Lower leg skin (tissue), 3 donors: Measurements from ENCODE around the gene LITAFD.

Source experiments
- POLR2A ChIP-seq, 2 donors: fragments of 450-650 bp; IDR thresholded peaks; one replicate each; pipeline ENCODE4 v1.6.1; 2016 to 2017; ENCODE audit warnings: antibody characterized with exemption in 2 of 2, mild to moderate bottlenecking in 1 of 2, moderate library complexity in 1 of 2
- TF ChIP-seq, protein P1 (sequence below), 3 donors: fragments of 450-650 bp; IDR thresholded peaks; one replicate each; pipeline ENCODE4 v1.5.1; 2016; ENCODE audit warnings: antibody characterized with exemption in 3 of 3, mild to moderate bottlenecking in 3 of 3, moderate library complexity in 2 of 3

DNA sequence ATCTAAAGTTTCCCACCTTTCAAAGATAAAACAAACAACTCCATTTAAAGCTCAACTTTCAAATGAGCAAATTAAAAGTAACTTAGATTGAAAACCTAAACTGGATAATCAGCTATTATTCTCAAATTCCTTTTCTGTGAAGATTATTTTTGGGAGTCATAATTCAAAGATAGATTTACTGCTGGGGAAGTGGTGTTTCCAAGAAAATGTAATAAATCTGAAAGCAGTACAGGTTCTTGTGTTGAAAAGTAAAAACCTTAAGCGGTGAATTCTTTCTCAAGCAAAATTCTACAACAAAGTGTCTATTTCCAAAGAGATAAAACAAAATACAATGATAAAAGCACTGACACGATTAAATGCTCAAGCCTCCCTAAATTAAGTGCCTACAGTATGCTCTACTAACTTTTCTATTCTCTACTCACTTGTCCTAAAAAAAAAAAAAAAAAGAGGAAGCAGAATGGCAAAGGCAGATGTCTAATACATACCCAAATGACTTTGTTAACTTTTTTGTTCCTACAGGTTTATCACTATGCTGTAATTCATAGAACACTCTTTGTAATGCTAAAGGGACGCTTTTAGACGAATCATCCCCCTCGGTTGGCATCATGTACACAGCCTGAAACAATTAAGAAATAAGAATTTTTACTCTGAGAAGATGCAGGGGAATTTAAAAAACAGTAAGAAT is 34.5 kb downstream of the LITAFD start:
- TF ChIP-seq, protein P1, sequence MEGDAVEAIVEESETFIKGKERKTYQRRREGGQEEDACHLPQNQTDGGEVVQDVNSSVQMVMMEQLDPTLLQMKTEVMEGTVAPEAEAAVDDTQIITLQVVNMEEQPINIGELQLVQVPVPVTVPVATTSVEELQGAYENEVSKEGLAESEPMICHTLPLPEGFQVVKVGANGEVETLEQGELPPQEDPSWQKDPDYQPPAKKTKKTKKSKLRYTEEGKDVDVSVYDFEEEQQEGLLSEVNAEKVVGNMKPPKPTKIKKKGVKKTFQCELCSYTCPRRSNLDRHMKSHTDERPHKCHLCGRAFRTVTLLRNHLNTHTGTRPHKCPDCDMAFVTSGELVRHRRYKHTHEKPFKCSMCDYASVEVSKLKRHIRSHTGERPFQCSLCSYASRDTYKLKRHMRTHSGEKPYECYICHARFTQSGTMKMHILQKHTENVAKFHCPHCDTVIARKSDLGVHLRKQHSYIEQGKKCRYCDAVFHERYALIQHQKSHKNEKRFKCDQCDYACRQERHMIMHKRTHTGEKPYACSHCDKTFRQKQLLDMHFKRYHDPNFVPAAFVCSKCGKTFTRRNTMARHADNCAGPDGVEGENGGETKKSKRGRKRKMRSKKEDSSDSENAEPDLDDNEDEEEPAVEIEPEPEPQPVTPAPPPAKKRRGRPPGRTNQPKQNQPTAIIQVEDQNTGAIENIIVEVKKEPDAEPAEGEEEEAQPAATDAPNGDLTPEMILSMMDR (IDR thresholded peaks at IDR 0.05), result no peak
- TF ChIP-seq POLR2A (IDR thresholded peaks at IDR 0.05), result no peak
